IPS-NIHi11 (cell line): ENCODE data around the gene GDAP2.
"Not testable (repeated sequence)": the region's sequence is repeated elsewhere in the genome, so short reads cannot be mapped to it uniquely, and the experiment has no call there.

Experiments used
- DNase-seq: peaks from one replicate; pipeline ENCODE4 v3.0.0; 2012; ENCODE audit warnings: mixed read lengths, low spot score

GDAP2 gene

DNA sequence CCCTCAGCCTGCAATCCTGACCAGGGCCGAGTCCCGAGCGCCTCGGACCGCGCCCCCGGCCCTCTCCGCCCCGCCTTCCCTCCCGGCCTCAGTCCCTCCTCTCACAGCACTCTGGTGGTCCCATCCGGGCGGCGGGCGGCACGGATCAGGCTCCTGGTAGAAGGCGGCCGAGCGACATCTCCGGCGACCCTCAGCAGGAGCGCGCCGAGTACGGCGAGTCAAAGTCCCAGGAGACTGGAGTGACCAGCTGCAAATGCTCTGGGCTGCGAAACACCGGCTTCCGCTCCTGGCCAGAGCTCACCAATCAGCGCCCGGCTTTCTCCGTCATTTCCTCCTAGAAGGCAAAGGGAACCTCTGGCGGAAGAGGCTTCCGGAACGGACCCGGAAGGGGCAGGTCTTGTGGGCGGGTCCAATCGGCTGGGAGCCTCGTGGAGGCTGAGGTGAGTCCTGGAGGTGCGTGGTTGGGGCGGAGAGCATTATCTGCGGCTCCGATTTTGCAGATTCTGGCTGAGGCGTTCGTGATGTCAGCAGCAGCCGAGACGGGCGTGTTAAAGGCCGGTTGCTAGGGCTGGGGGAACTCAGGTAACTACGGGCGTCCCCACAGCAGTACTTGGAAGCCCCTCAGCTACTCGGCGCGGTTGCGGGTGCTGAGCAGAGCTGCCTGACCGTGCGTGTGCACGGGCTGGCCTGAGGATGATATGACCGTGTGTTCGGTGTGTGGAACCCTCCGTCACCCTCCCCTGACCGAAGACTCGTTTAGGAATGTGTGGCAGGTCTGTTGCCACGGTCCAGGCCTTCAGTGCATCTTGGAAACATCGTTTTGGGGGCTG is at the start of gene GDAP2, which contains the start of gene WDR3:
GDAP2 (minus strand) TSS at position 279 of the 830 bp plus-strand sequence. CDS start 9,264 bp downstream, outside the sequence.
WDR3 (plus strand) TSS at position 397 of the 830 bp plus-strand sequence. CDS start 3,581 bp downstream, outside the sequence.
- DNase-seq = peak; percentile 94

- DNase-seq = no peak
Measured at GRCh38 chr1:117976381-117976780, 47.0 kb upstream of the GDAP2 start.

- no peak for DNase-seq
Measured at GRCh38 chr1:117971777-117972176, 42.4 kb upstream of the GDAP2 start.

DNA sequence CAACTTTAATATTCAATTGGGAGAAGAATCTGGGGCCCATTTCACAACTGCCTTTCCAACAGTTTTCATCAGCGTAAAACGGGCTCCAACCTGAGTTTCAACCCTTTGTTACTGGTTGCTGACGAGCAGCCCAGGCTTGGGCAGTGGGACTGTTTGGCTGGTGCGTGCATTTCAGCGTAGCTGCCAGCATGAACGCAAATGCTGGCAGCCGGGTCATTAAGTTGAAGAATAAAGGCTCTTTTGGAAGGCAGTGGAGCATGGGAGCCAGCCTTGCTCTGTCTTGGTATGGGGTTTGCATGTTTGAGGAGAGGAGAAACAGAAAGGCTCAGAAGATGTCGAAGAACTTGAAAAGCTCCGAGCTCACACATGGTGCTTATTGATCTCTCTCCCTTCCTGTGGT is 40.8 kb upstream of the GDAP2 start:
- no peak for DNase-seq

DNA sequence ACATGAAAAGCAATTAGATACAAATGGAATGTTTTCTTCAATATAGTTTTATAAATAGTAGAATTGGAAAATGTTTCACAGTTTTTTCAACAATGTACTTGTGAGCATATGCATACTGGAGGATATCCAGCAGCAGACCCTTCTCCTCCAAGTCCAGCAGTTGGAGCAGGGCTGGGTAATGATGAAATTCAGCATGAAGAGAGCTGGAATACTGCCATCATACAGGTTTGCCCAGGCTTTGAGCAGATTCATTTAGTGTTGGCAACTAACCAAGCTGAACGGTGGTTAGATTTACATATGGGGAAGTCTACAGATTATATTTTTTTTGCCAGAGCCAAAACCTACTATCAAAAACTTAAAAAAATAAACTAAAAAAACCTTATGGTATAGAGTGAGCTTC is 38.5 kb upstream of the GDAP2 start:
- peak; percentile 13 for DNase-seq

- peak; percentile 68 for DNase-seq
Measured at GRCh38 chr1:117967477-117967876, 38.1 kb upstream of the GDAP2 start.

GRCh38 chr1:117964290-117965038 is 35.0 kb upstream of the GDAP2 start:
- no peak for DNase-seq

DNA sequence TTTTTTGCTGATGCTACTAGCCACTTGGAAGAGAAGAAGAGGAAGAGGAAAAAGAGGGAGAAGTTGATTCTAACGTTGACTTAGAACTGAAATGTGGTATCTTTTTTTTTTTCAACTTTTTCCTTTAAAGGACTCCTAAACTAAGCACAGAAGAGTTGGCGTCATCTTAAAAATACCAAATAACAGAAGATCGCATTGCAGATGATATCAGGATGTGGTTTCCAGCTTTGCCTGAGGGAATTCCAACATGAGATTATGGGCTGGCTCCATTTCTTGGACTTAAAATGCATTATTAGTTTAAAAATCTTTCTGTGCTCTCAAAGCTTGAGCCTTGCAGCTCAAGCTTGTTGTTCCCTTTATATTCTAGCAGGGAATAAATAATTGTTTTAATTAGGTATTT is 29.9 kb upstream of the GDAP2 start:
- no peak for DNase-seq

DNA sequence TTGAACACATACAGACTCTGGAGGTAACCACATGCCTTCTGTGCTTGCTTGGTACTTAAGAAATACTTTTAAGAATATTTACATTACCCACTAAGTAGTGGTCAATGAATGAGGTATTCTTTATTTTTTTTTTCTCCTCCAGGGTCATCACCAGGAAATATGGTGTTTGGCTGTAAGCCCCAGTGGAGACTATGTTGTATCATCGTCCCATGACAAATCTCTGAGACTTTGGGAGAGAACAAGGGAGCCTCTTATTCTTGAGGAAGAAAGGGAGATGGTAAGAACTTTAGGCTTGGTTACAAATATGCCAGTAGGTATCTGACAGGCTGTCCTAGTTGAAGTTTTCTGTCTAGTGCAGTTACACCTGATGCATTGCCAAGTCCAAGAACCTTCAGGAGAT is 23.0 kb upstream of the GDAP2 start:
- DNase-seq = no peak

DNA sequence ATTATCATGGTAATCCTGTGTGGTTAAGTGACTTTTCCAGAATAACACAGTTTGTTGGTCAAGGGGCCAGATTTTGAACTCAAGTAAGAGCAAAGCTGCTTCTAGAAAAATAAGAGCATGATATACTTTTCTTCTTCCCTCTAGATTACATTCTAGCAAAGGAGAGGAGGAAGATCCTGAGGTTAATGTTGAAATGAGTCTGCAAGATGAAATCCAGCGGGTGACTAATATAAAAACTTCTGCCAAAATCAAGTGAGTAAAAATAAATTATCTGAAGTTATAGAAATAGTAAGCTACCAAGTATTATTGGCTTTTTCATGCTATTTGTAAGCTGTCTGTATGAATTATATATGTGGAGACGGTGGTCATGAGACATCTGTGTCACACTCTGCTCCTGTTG is 12.9 kb upstream of the GDAP2 start:
- DNase-seq = no peak

DNA sequence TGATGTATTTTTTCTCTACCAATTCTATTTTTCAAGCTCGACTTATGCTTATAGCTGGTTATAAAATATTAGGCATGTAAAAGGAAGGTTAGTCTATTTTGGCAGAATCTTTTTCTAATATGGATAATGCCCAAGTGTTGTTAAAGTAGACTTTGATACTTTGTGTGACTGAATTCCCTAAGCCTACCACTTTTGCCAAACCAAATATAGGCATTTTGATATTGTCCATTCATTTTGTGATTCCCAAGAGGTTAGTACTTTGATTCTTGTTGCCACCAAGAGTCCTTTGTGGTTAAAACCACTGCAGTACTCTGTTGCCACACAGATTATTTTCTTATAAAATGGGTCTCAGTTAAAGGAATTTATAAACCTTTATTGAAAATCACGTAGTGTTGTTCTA is 4.3 kb upstream of the GDAP2 start:
- DNase-seq = no peak

DNA sequence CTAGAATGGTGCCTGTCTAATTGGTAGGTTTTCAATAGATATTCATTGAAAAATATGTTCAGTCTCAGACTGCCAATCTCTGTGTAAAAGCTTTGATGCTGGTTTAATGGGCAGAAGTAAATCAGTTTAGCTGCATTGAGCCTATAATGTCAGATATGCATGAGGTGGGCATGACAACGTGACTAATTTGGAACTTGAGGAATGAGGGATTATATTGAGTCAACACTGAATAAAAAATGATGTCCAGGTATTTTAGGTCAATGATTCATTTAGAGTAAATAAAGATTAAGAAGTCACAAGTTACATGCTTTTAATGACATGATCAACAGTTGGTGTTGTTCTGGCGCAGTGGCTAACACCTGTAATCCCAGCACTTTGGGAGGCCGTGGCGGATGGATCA is 3.2 kb upstream of the GDAP2 start:
- DNase-seq = no peak

- DNase-seq = no peak
Measured at GRCh38 chr1:117930484-117930883, 1.1 kb upstream of the GDAP2 start.

GRCh38 chr1:117930173-117930447 is 689 bp upstream of the GDAP2 start:
- no peak for DNase-seq

GRCh38 chr1:117928881-117929342 is 509 bp downstream of the GDAP2 start:
- DNase-seq = peak; percentile 70

- DNase-seq = no peak
Measured at GRCh38 chr1:117925981-117926380, 3.4 kb downstream of the GDAP2 start.

GRCh38 chr1:117922717-117923116 is 6.7 kb downstream of the GDAP2 start:
- DNase-seq = not testable (repeated sequence)

- DNase-seq = no peak
Measured at GRCh38 chr1:117921991-117922390, 7.4 kb downstream of the GDAP2 start.

DNA sequence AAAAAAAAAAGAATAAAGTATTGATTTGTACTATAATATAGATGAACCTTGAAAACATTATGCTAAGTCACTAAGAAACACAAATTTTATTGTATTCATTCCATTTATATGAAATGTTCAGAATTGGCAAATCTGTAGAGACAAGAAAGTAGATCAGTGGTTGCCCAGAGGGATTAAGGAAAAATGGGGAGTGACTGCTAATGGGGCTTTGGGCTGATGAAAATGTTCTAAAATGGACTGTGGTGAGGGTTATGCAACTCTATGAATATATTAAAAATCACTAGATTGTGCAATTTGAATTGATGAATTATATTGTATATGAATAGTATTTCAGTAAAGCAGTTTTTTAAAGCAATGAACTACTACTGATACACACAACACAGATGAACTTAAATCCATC is 10.0 kb downstream of the GDAP2 start:
- no peak for DNase-seq

- no peak for DNase-seq
Measured at GRCh38 chr1:117911051-117911450, 18.4 kb downstream of the GDAP2 start.

GRCh38 chr1:117905019-117905418 is 24.4 kb downstream of the GDAP2 start:
- no peak for DNase-seq

DNA sequence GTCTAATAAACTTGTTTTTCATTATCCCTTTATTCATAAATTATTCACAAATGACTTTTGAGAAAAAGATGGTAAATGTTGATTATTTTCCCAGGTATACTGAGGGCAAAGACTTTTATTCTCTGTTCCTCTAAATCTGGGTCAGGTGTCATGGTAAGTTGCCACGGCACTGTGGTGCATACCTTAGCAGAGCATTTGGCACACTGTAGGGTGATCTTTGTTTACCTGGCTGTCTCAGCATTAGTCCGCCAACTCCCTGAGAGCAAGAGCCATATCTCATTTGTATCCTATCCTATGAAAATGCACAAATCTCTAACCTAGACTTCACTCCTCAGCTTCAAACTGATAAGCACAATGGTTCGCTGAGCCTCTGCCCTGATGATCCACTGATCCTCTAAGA is 24.9 kb downstream of the GDAP2 start:
- no peak for DNase-seq

DNA sequence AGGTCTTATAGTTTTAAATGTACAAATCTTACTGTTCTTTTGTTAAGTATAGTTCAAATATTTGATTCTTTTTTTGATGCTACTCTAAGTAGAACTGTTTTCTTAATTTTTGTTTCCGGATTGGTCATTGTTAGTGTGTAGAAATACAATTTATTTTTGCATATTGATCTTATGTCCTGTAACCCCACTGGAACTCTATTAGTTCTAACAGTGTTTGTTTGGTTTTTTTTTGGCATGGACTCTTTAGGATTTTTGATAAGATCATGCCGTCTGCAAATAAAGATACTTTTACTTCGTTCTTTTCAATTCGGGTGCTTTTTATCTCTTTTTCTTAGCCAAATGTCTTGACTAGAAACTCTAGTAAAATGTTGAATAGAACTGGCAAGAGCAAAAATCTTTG is 26.5 kb downstream of the GDAP2 start:
- DNase-seq = no peak
